Naive B cell (primary cell): ENCODE data around the gene ATP8B3. TPM values are rescaled to one million over a fixed set of nuclear protein-coding genes. Genes with fewer than 3 reads are reported as not detected.
"Not testable (repeated sequence)": the region's sequence is repeated elsewhere in the genome, so short reads cannot be mapped to it uniquely, and the experiment has no call there.

ENCODE experiments used
- ATAC-seq, 2 donors: fragments of 150-1000 bp; cut with Tn5 transposase; 2 replicates each; pipeline ENCODE4 v1.10.0; 2021; ENCODE audit warnings: low read depth in 2 of 2, mild to moderate bottlenecking in 2 of 2, moderate library complexity in 2 of 2
- DNase-seq: peaks from one replicate; pipeline ENCODE4 v3.0.0; 2022
- H3K27ac Mint-ChIP-seq, 6 donors: one replicate each; pipeline ENCODE4 v1.8.0; 2020 to 2022; ENCODE audit warnings: mild to moderate bottlenecking in 6 of 6, mixed read lengths in 6 of 6, moderate library complexity in 5 of 6, inconsistent platforms in 2 of 6
- H3K27me3 Mint-ChIP-seq, 3 donors: one replicate each; pipeline ENCODE4 v1.8.0; 2021 to 2022; ENCODE audit warnings: mixed read lengths in 3 of 3, mild to moderate bottlenecking in 1 of 3
- H3K36me3 Mint-ChIP-seq, 2 donors: one replicate each; pipeline ENCODE4 v1.8.0; 2020 to 2022; ENCODE audit warnings: mixed read lengths in 2 of 2, inconsistent platforms in 1 of 2, mild to moderate bottlenecking in 1 of 2
- H3K4me1 Mint-ChIP-seq, 3 donors: one replicate each; pipeline ENCODE4 v1.8.0; 2020 to 2022; ENCODE audit warnings: mixed read lengths in 3 of 3, inconsistent platforms in 1 of 3, mild to moderate bottlenecking in 1 of 3, moderate library complexity in 1 of 3
- H3K4me3 Mint-ChIP-seq, 8 donors: one replicate each; pipeline ENCODE4 v1.8.0; 2020 to 2022; ENCODE audit warnings: mild to moderate bottlenecking in 8 of 8, mixed read lengths in 8 of 8, moderate library complexity in 8 of 8, inconsistent platforms in 2 of 8
- H3K9me3 Mint-ChIP-seq, 7 donors: one replicate each; pipeline ENCODE4 v1.8.0; 2020 to 2022; ENCODE audit warnings: mixed read lengths in 7 of 7, mild to moderate bottlenecking in 5 of 7, inconsistent platforms in 2 of 7, moderate library complexity in 1 of 7
- polyA plus RNA-seq, 6 donors: library from polyadenylated mRNA; unstranded; fragments of 300-500 nt; fragmentation: Illumina TruSeq; gene quantifications; one replicate each; pipeline ENCODE4 v1.2.3, GENCODE V29; 2021; ENCODE audit warnings: low read depth in 6 of 6

ATP8B3 gene
- polyA plus RNA-seq, 6 donors from 2014 or later: 0.09 TPM; not detected in 5

DNA sequence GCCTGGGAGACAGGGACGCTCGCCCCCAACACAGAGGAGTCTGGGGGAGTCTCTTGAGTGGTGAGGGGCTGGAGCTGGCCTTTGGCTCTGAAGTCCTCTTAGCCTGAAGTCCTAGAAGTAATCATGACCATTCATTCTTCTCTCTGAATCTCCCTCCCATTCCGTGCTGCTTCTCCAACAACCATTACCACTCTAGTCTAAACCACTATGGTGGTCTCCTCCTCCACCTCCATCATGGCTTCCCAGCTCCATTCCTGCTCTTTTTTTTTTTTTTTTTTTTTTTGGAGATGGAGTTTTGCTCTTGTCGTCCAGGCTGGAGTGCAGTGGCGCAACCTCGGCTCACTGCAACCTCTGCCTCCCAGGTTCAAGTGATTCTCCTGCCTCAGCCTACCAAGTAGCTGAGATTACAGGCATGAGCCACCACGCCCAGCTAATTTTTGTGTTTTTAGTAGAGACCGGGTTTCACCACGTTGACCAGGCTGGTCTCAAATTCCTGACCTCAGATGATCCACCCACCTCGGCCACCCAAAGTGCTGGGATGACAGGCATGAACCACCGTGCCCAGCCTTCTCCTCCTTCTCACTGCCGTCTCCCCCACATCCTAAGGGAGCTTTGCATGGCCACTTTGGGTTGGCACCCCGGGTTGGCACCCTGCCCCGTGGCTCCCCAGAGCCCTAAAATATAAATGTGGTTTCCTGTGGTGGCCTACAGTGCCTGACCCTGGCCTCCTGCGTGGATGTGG, 51.1 kb downstream of the ATP8B3 start:
- not testable (repeated sequence) for ATAC-seq, H3K36me3 Mint-ChIP-seq, DNase-seq, H3K9me3 Mint-ChIP-seq
- Mint-ChIP-seq H3K4me1 (peaks cover 10 to 14% (median 14%) of the 10 kb centered on the region in 3 donors), H3K27ac (peak overlapping the region in 3 of 6 donors; percentile 62 to 96 (median 68)), H3K4me3 (peak overlapping the region in 4 of 8 donors; percentile 22 to 63 (median 39)), H3K27me3 (peaks cover 18 to 86% (median 79%) of the 10 kb centered on the region in 3 donors)

GRCh38 chr19:1760020-1760419, 52.1 kb downstream of the ATP8B3 start:
- ATAC-seq (no peak), DNase-seq (no peak)
- H3K4me1 Mint-ChIP-seq: peaks cover 12 to 20% (median 19%) of the 10 kb centered on the region in 3 donors
- peaks cover 0 to 8% of the 10 kb centered on the region in 2 donors for H3K36me3 Mint-ChIP-seq
- peaks cover 0 to 2% (median 0%) of the 10 kb centered on the region in 7 donors for H3K9me3 Mint-ChIP-seq
- peak overlapping the region in 2 of 8 donors; percentile 29 to 53 for H3K4me3 Mint-ChIP-seq
- H3K27ac Mint-ChIP-seq: no peak overlapping the region
- H3K27me3 Mint-ChIP-seq: peaks cover 22 to 85% (median 79%) of the 10 kb centered on the region in 3 donors

- peak overlapping the region in 2 of 6 donors; percentile 26 to 47 for H3K27ac Mint-ChIP-seq
- peaks cover 14 to 20% (median 19%) of the 10 kb centered on the region in 3 donors for H3K4me1 Mint-ChIP-seq
- peaks cover 22 to 77% (median 71%) of the 10 kb centered on the region in 3 donors for H3K27me3 Mint-ChIP-seq
- H3K36me3 Mint-ChIP-seq: peaks cover 0 to 8% of the 10 kb centered on the region in 2 donors
- peak overlapping the region in 1 of 8 donors; percentile 47 for H3K4me3 Mint-ChIP-seq
- ATAC-seq: no peak
- H3K9me3 Mint-ChIP-seq: peaks cover 0 to 2% (median 0%) of the 10 kb centered on the region in 7 donors
- no peak for DNase-seq
Observed at GRCh38 chr19:1758959-1759903, 52.8 kb downstream of the ATP8B3 start.

GRCh38 chr19:1758231-1758577, 53.9 kb downstream of the ATP8B3 start:
- Mint-ChIP-seq H3K27ac (peak overlapping the region in 3 of 6 donors; percentile 57 to 96 (median 76)), H3K4me3 (peak overlapping the region in 2 of 8 donors; percentile 22 to 54), H3K27me3 (peaks cover 17 to 70% (median 63%) of the 10 kb centered on the region in 3 donors), H3K9me3 (peaks cover 0 to 2% (median 0%) of the 10 kb centered on the region in 7 donors), H3K4me1 (peaks cover 14 to 20% (median 19%) of the 10 kb centered on the region in 3 donors), H3K36me3 (peaks cover 0 to 8% of the 10 kb centered on the region in 2 donors)
- DNase-seq (no peak), ATAC-seq (no peak)

GRCh38 chr19:1757468-1758230, 54.4 kb downstream of the ATP8B3 start:
- H3K27ac Mint-ChIP-seq: peak overlapping the region in 4 of 6 donors; percentile 54 to 96 (median 76)
- H3K9me3 Mint-ChIP-seq: peaks cover 0 to 2% (median 0%) of the 10 kb centered on the region in 7 donors
- peaks cover 16 to 25% (median 23%) of the 10 kb centered on the region in 3 donors for H3K4me1 Mint-ChIP-seq
- H3K4me3 Mint-ChIP-seq: peak overlapping the region in 4 of 8 donors; percentile 12 to 73 (median 64)
- H3K36me3 Mint-ChIP-seq: peaks cover 0 to 8% of the 10 kb centered on the region in 2 donors
- DNase-seq (no peak), ATAC-seq (no peak)
- H3K27me3 Mint-ChIP-seq: peaks cover 17 to 70% (median 64%) of the 10 kb centered on the region in 3 donors

- H3K27me3 Mint-ChIP-seq: peaks cover 20 to 75% (median 63%) of the 10 kb centered on the region in 3 donors
- H3K4me1 Mint-ChIP-seq: peaks cover 23 to 31% (median 27%) of the 10 kb centered on the region in 3 donors
- peak overlapping the region; percentile 37 to 88 (median 64) for H3K4me3 Mint-ChIP-seq
- H3K36me3 Mint-ChIP-seq: peaks cover 0 to 8% of the 10 kb centered on the region in 2 donors
- ATAC-seq (no peak), DNase-seq (no peak)
- peaks cover 0 to 2% (median 0%) of the 10 kb centered on the region in 7 donors for H3K9me3 Mint-ChIP-seq
- H3K27ac Mint-ChIP-seq: peak overlapping the region in 3 of 6 donors; percentile 78 to 96 (median 89)
Observed at GRCh38 chr19:1756705-1757465, 55.2 kb downstream of the ATP8B3 start.

DNA sequence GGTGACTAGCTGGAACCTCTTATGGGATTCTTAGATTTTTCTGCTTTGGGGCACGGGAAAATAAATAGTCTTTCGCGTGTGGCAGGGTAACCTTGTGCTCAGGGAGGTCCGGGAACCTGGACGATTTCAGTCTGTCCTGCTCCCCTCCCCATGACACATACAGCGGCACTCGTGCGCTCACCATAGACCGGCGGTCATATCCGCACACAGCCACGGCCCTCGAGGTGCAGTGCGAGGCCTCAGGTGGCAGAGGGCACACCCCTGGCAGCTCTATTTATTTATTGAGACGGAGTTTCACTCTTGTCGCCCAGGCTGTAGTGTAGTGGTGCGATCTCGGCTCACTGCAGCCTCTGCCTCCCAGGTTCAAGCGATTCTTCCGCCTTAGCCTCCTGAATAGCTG, 55.8 kb downstream of the ATP8B3 start:
- Mint-ChIP-seq H3K9me3 (peaks cover 0 to under 1% (median 0%) of the 10 kb centered on the region in 7 donors), H3K27ac (peak overlapping the region in 3 of 6 donors; percentile 78 to 96 (median 78)), H3K4me3 (peak overlapping the region in 3 of 8 donors; percentile 18 to 88 (median 66)), H3K4me1 (peaks cover 29 to 35% (median 31%) of the 10 kb centered on the region in 3 donors), H3K27me3 (peaks cover 21 to 75% (median 63%) of the 10 kb centered on the region in 3 donors), H3K36me3 (peaks cover 0 to 8% of the 10 kb centered on the region in 2 donors)
- ATAC-seq (no peak), DNase-seq (no peak)

GRCh38 chr19:1755467-1756171, 56.5 kb downstream of the ATP8B3 start:
- H3K27ac Mint-ChIP-seq: peak overlapping the region in 4 of 6 donors; percentile 78 to 96 (median 86)

DNA sequence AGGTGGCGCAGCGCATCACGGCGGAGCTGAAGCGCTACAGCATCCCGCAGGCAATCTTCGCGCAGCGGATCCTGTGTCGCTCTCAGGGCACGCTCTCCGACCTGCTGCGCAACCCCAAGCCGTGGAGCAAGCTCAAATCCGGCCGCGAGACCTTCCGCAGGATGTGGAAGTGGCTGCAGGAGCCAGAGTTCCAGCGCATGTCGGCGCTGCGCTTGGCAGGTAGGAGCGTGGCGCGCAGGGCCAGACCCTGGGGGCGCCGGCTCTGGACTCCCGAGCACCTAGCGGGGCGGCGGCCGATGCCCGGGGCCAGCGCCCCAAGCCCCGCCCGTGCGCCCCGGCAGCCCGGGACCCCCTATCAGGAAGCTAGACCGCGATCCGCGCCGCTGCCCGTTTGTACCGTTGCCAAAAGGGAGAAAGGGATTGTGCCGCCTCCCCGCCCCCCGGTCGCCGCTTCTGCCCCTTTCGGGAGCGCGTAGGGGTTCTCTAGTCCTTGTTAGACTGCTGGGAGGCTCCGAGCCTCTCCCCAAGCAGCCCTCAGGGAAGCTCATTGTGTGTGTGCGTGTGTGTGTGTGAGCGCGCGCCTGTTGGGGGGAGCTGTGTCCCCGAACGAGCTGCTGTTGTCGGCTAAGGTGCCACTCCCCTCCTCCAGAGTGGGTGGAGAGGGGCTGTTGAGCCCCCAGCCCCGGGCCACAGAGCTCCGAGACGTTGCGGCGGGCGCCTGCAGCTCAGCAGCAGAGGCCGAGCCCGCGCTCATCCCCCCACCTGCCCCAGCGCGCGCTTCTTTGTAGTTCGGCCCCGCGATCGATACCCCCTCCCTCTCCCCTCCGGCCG, 57.2 kb downstream of the ATP8B3 start:
- Mint-ChIP-seq H3K9me3 (no peaks in the 10 kb centered on the region), H3K27me3 (peaks cover 19 to 73% (median 63%) of the 10 kb centered on the region in 3 donors), H3K4me1 (peaks cover 34 to 41% (median 35%) of the 10 kb centered on the region in 3 donors), H3K36me3 (peaks cover 0 to 8% of the 10 kb centered on the region in 2 donors), H3K27ac (peak overlapping the region in 3 of 6 donors; percentile 42 to 83 (median 78)), H3K4me3 (peak overlapping the region in 7 of 8 donors; percentile 25 to 80 (median 53))
- no peak for DNase-seq
- ATAC-seq: no peak

More at GRCh38 chr19:1755467-1756171, 56.5 kb downstream of the ATP8B3 start:
- no peaks in the 10 kb centered on the region for H3K9me3 Mint-ChIP-seq
- peak overlapping the region; percentile 17 to 80 (median 70) for H3K4me3 Mint-ChIP-seq
- H3K27me3 Mint-ChIP-seq: peaks cover 17 to 73% (median 59%) of the 10 kb centered on the region in 3 donors
- no peak for DNase-seq
- H3K36me3 Mint-ChIP-seq: peaks cover 0 to 8% of the 10 kb centered on the region in 2 donors
- ATAC-seq: no peak
- peaks cover 29 to 36% (median 30%) of the 10 kb centered on the region in 3 donors for H3K4me1 Mint-ChIP-seq

- Mint-ChIP-seq H3K36me3 (peaks cover 0 to 8% of the 10 kb centered on the region in 2 donors), H3K27me3 (peaks cover 19 to 67% (median 61%) of the 10 kb centered on the region in 3 donors), H3K9me3 (no peaks in the 10 kb centered on the region), H3K4me3 (peak overlapping the region in 1 of 8 donors; percentile 36), H3K27ac (peak overlapping the region in 1 of 6 donors; percentile 57), H3K4me1 (peaks cover 34 to 41% (median 35%) of the 10 kb centered on the region in 3 donors)
- no peak for DNase-seq
- ATAC-seq: no peak
Observed at GRCh38 chr19:1754018-1754635, 57.9 kb downstream of the ATP8B3 start.
